GM19025 (cell line): ENCODE measurements around the gene CDK6.

Experiments
- ATAC-seq: cut with Tn5 transposase; IDR thresholded peaks from one replicate; pipeline ENCODE4 v1.9.1; 2021; ENCODE audit warnings: mild to moderate bottlenecking, low read depth, moderate library complexity; ENCODE audit not compliant: unreplicated experiment

CDK6 gene

DNA sequence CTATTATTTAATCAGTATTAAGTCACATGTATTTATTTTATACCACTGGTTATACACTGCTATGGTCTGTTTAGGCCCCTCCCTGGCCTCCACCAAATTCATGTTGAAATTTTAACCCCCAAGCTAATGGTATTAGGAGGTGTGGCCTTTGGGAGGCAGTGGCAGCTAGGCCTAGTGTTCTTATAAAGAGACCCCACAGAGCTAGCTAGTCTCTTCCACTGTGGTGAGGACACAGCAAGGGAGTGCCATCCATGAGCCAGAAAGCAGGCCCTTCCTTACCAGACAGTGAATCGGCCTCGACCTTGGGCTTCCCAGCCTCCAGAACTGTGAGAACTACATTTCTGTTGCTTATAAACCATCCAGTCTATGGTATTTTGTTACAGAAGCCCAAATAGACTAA, 279.1 kb downstream of the CDK6 start:
- no peak for ATAC-seq
